ENCODE results near the gene CDKL1. TPM values are rescaled to one million over a fixed set of nuclear protein-coding genes. Genes with fewer than 3 reads are reported as not detected.

Gene CDKL1
- total and polyA plus RNA-seq, 2 of the 13 experiments (the other 11 are each of a cell fraction or from before 2014, with no cell fraction given), result 4.4 to 5.1 TPM

DNA sequence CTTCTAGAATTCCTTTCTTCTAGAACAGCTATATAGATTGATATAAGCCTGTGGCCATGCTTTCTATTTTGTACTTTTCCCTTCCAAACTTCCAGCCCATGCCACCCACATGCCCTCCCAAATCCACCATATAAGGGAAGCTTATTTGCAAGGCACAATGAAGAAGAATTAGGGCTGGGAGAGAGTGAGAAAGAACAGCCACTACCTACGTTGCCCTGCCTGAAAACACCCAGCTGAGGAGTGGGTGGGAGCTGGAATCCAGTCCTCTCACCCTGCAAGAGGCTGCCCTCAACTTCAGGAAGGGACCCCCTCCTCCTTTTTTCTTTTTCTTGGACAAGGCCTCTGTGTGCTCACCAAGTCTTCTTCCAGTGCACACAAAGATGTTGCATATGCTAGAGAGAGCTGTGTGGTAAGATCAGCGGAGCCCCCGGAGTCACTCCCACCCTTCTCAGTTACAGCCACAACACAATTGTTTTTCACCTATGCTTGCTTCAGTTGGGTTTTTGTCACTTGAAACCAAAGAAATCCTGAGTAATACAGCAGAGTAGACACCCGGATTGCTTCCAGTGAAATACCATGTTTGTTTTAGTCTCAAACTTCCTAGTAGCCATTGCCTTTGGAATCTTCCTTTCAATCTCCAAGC, 38.8 kb downstream of the CDKL1 start:
- no TSS peak for BruUV-seq (replicated peaks)
- WGBS (ENCODE audit: low lambda C conversion rate), result 85% methylated on average over 4 of the region's 4 CpGs
- FAIRE-seq, result no peak
- intact Hi-C loops (cut with micrococcal nuclease; ENCODE audit: unreplicated experiment), result no loop called here
- H3K27ac ChIP-seq (ENCODE audit: extremely low read length, insufficient read depth, low read length), result no peak overlapping the region
- H3K36me3 ChIP-seq (replicated peaks in 1 of 2; ENCODE audit: control insufficient read depth in 1 of 2, insufficient read depth in 2 of 2, low read length in 2 of 2), result no peaks in the 10 kb centered on the region
- no peak overlapping the region for H2AFZ ChIP-seq (ENCODE audit: low read length)
- H3K27me3 ChIP-seq (ENCODE audit: control insufficient read depth in 1 of 2, insufficient read depth in 2 of 2, low read length in 2 of 2), result no peaks in the 10 kb centered on the region
- no peaks in the 10 kb centered on the region for H3K79me2 ChIP-seq (ENCODE audit: insufficient read depth, low read length)
- POLR2A ChIA-PET, result no interaction called here
- CTCF ChIA-PET (ENCODE audit: low intra/inter-chr PET ratio, low total read pairs), result no interaction called here
- H3K9me3 ChIP-seq (ENCODE audit: low read length), result no peaks in the 10 kb centered on the region
- no peak for ATAC-seq
- H3K4me3 ChIP-seq (replicated peaks in 1 of 3; ENCODE audit: insufficient read depth in 1 of 3, low read depth in 2 of 3, low read length in 3 of 3), result no peak overlapping the region
- no peak overlapping the region for H3K9ac ChIP-seq (ENCODE audit: insufficient read depth, low read depth, low read length)
- no peak for TF ChIP-seq PBX2 (CRISPR knock-in tag; IDR thresholded peaks at IDR 0.05)
- TF ChIP-seq ZNF121 (CRISPR knock-in tag; IDR thresholded peaks at IDR 0.05), result no peak
- TF ChIP-seq CENPT (CRISPR knock-in tag; IDR thresholded peaks at IDR 0.05; ENCODE audit: low read depth), result no peak
- no peak for TF ChIP-seq RFX1 (IDR thresholded peaks at IDR 0.05)
- no peak for TF ChIP-seq ZNF331 (CRISPR knock-in tag; IDR thresholded peaks at IDR 0.05)
- no peak for TF ChIP-seq ARID3A (IDR thresholded peaks at IDR 0.05; ENCODE audit: low read depth, low read length)
- TF ChIP-seq MTA3 (CRISPR knock-in tag; IDR thresholded peaks at IDR 0.05), result no peak
- no peak for TF ChIP-seq TBL1XR1 (IDR thresholded peaks at IDR 0.05; ENCODE audit: borderline replicate concordance, low read length, partially characterized antibody)
- no peak for TF ChIP-seq MXD1 (CRISPR knock-in tag; IDR thresholded peaks at IDR 0.05)
- no peak for TF ChIP-seq KDM5A (IDR thresholded peaks at IDR 0.05; ENCODE audit: borderline replicate concordance, low read length)
- no peak for TF ChIP-seq KLF11 (CRISPR knock-in tag; IDR thresholded peaks at IDR 0.05)
- no peaks in the 10 kb centered on the region for H4K20me1 ChIP-seq (ENCODE audit: insufficient read depth, low read length)
- in situ Hi-C loops (cut with HindIII; ENCODE audit: extremely low pct_ligation_motif_present, low pct_unique_long_range_greater_than_20kb), result no loop called here
- DNase-seq (ENCODE audit: low spot score), result no peak
- H3K4me2 ChIP-seq (ENCODE audit: low read depth, low read length), result no peak overlapping the region
- no peaks in the 10 kb centered on the region for H3K4me1 ChIP-seq (ENCODE audit: insufficient read depth, low read length)
